ENCODE measurements around the gene NAA16.
"Not testable (repeated sequence)": the region's sequence is repeated elsewhere in the genome, so short reads cannot be mapped to it uniquely, and the experiment has no call there.

The NAA16 gene

GRCh38 chr13:41352935-41353840, 42.1 kb downstream of the NAA16 start:
- peak; percentile 21 for DNase-seq (ENCODE audit: insufficient read length, low spot score)
- no peak for FAIRE-seq

- DNase-seq (ENCODE audit: insufficient read length, low spot score) = no peak
Measured at GRCh38 chr13:41354416-41354815, 43.3 kb downstream of the NAA16 start.

GRCh38 chr13:41356385-41356648, 45.2 kb downstream of the NAA16 start:
- not testable (repeated sequence) for FAIRE-seq; DNase-seq (ENCODE audit: insufficient read length, low spot score)

More at GRCh38 chr13:41354416-41354815, 43.3 kb downstream of the NAA16 start:
- FAIRE-seq = no peak

GRCh38 chr13:41356786-41357185, 45.7 kb downstream of the NAA16 start:
- DNase-seq (ENCODE audit: insufficient read length, low spot score) = no peak
- FAIRE-seq = no peak

- FAIRE-seq = no peak
- no peak for DNase-seq (ENCODE audit: insufficient read length, low spot score)
Measured at GRCh38 chr13:41361491-41361890, 50.4 kb downstream of the NAA16 start.

- no peak for DNase-seq (ENCODE audit: insufficient read length, low spot score)
- no peak for FAIRE-seq
Measured at GRCh38 chr13:41364043-41364442, 53.0 kb downstream of the NAA16 start.

- FAIRE-seq (no peak), DNase-seq (ENCODE audit: insufficient read length, low spot score) (no peak)
Measured at GRCh38 chr13:41365631-41366030, 54.6 kb downstream of the NAA16 start.

GRCh38 chr13:41370736-41371135, 59.7 kb downstream of the NAA16 start:
- FAIRE-seq = no peak
- DNase-seq (ENCODE audit: insufficient read length, low spot score) = no peak

GRCh38 chr13:41377446-41377845, 66.4 kb downstream of the NAA16 start:
- FAIRE-seq = no peak

GRCh38 chr13:41382431-41382830, 71.4 kb downstream of the NAA16 start:
- DNase-seq (ENCODE audit: insufficient read length, low spot score) = no peak
- no peak for FAIRE-seq

More at GRCh38 chr13:41377446-41377845, 66.4 kb downstream of the NAA16 start:
- no peak for DNase-seq (ENCODE audit: insufficient read length, low spot score)

- DNase-seq (ENCODE audit: insufficient read length, low spot score) = no peak
- FAIRE-seq = no peak
Measured at GRCh38 chr13:41383386-41383785, 72.3 kb downstream of the NAA16 start.

- no peak for DNase-seq (ENCODE audit: insufficient read length, low spot score)
Measured at GRCh38 chr13:41384749-41385503, 73.9 kb downstream of the NAA16 start.

GRCh38 chr13:41386211-41386610, 75.1 kb downstream of the NAA16 start:
- DNase-seq (ENCODE audit: insufficient read length, low spot score) (no peak), FAIRE-seq (no peak)

More at GRCh38 chr13:41384749-41385503, 73.9 kb downstream of the NAA16 start:
- FAIRE-seq = no peak

- DNase-seq (ENCODE audit: insufficient read length, low spot score) (no peak), FAIRE-seq (no peak)
Measured at GRCh38 chr13:41387576-41387975, 76.5 kb downstream of the NAA16 start.

GRCh38 chr13:41388143-41388881, 77.2 kb downstream of the NAA16 start:
- FAIRE-seq = no peak
- no peak for DNase-seq (ENCODE audit: insufficient read length, low spot score)

GRCh38 chr13:41389580-41389979, 78.5 kb downstream of the NAA16 start:
- DNase-seq (ENCODE audit: insufficient read length, low spot score) = no peak
- FAIRE-seq = no peak

GRCh38 chr13:41394166-41394565, 83.1 kb downstream of the NAA16 start:
- no peak for FAIRE-seq
- no peak for DNase-seq (ENCODE audit: insufficient read length, low spot score)

- no peak for FAIRE-seq
- no peak for DNase-seq (ENCODE audit: insufficient read length, low spot score)
Measured at GRCh38 chr13:41398494-41399170, 87.6 kb downstream of the NAA16 start.

GRCh38 chr13:41401366-41401765, 90.3 kb downstream of the NAA16 start:
- DNase-seq (ENCODE audit: insufficient read length, low spot score) (no peak), FAIRE-seq (no peak)

GRCh38 chr13:41402691-41403511, 91.8 kb downstream of the NAA16 start:
- FAIRE-seq = no peak
- no peak for DNase-seq (ENCODE audit: insufficient read length, low spot score)
